A673 (cell line): ENCODE results near the gene GRPEL2. TPM values are rescaled to one million over a fixed set of nuclear protein-coding genes. Genes with fewer than 3 reads are reported as not detected.

Experiments used
- BruUV-seq: library from RNA; stranded (reverse); fragments of 400-500 nt; replicated peaks from 2 replicates; lab custom pipeline; 2021; lab: Mats Ljungman, UMichigan
- CTCF ChIA-PET: fragments of 300-600 bp; sonication (Branson Sonifier 250); formaldehyde crosslinking; loops from one replicate; lab custom pipeline; 2022; ENCODE audit warnings: antibody characterized with exemption; lab: Charles Lee
- POLR2A ChIA-PET: fragments of 300-600 bp; sonication (Branson Sonifier 250); formaldehyde crosslinking; loops from one replicate; lab custom pipeline; 2022; ENCODE audit warnings: antibody characterized with exemption; ENCODE audit not compliant: low non-redundant PET; lab: Charles Lee
- DNase-seq: peaks from one replicate; pipeline ENCODE4 v3.0.0-alpha.2; 2015; ENCODE audit warnings: low spot score
- H3K27ac ChIP-seq: fragments of 200-600 bp; sonication (generic); 2 replicates; pipeline ENCODE4 v1.5.1; 2016; ENCODE audit warnings: mixed run types, low read depth, mild to moderate bottlenecking, mixed read lengths, antibody characterized with exemption, low read length; ENCODE audit not compliant: poor library complexity, severe bottlenecking
- H3K27me3 ChIP-seq: fragments of 200-600 bp; sonication (generic); replicated peaks from 2 replicates; pipeline ENCODE4 v1.6.1; 2017; ENCODE audit warnings: mixed run types, low read depth, mild to moderate bottlenecking, mixed read lengths, antibody characterized with exemption, low read length; ENCODE audit not compliant: insufficient read depth, poor library complexity
- H3K36me3 ChIP-seq: fragments of 200-600 bp; sonication (generic); 2 replicates; pipeline ENCODE4 v1.6.1; 2016; ENCODE audit warnings: mixed run types, mild to moderate bottlenecking, mixed read lengths, antibody characterized with exemption, low read length; ENCODE audit not compliant: insufficient read depth, poor library complexity, severe bottlenecking
- H3K4me1 ChIP-seq: fragments of 200-600 bp; sonication (generic); 2 replicates; pipeline ENCODE4 v1.6.1; 2017; ENCODE audit warnings: mixed run types, mild to moderate bottlenecking, mixed read lengths, antibody characterized with exemption, low read length; ENCODE audit not compliant: insufficient read depth, poor library complexity, severe bottlenecking
- H3K4me3 ChIP-seq: fragments of 200-600 bp; sonication (generic); 2 replicates; pipeline ENCODE4 v1.5.1; 2016; ENCODE audit warnings: low read depth, mixed run types, mild to moderate bottlenecking, mixed read lengths, low read length; ENCODE audit not compliant: poor library complexity, severe bottlenecking
- H3K9me3 ChIP-seq: fragments of 200-600 bp; sonication (generic); 2 replicates; pipeline ENCODE4 v1.6.1; 2016; ENCODE audit warnings: mixed run types, low read depth, mild to moderate bottlenecking, mixed read lengths, antibody characterized with exemption, low read length; ENCODE audit not compliant: poor library complexity, severe bottlenecking
- CTCF ChIP-seq: fragments of 300-800, 200-600 bp; sonication (generic); conservative IDR thresholded peaks from 2 replicates; pipeline ENCODE4 v1.5.1; 2017; ENCODE audit warnings: low read depth, mild to moderate bottlenecking, antibody characterized with exemption, low read length, moderate library complexity, mixed read lengths
- EZH2 ChIP-seq: fragments of 200-600 bp; sonication (generic); IDR thresholded peaks from 2 replicates; pipeline ENCODE4 v1.6.1; 2017; ENCODE audit warnings: borderline replicate concordance, low read depth, mild to moderate bottlenecking, mixed read lengths, antibody characterized with exemption, low read length; ENCODE audit not compliant: poor library complexity, severe bottlenecking
- intact Hi-C: fragments of 100-400 bp; cut with micrococcal nuclease; formaldehyde crosslinking; loops from one replicate; pipeline ENCODE4 v1.10.0; 2022; ENCODE audit not compliant: unreplicated experiment
- total RNA-seq: library from RNA; stranded (reverse); gene quantifications from 2 replicates; pipeline ENCODE4 v1.2.3, GENCODE V29; 2021

Gene GRPEL2
- total RNA-seq, 1 experiment from 2014 or later, result 33.2 TPM

GRCh38 chr5:149322518-149322917 is 22.8 kb upstream of the GRPEL2 start:
- Histone ChIP-seq H3K9me3 (no peaks in the 10 kb centered on the region), H3K4me1 (peaks cover 11% of the 10 kb centered on the region), H3K36me3 (no peaks in the 10 kb centered on the region), H3K4me3 (no peak overlapping the region), H3K27ac (no peak overlapping the region), H3K27me3 (no peaks in the 10 kb centered on the region)
- intact Hi-C loops, result no loop called here
- no peak for DNase-seq
- ChIA-PET CTCF (no interaction called here), POLR2A (no interaction called here)
- BruUV-seq, result no TSS peak
- TF ChIP-seq EZH2 (no peak), CTCF (no peak)

- Histone ChIP-seq H3K36me3 (no peaks in the 10 kb centered on the region), H3K9me3 (no peaks in the 10 kb centered on the region), H3K27me3 (no peaks in the 10 kb centered on the region), H3K27ac (no peak overlapping the region), H3K4me1 (peaks cover 11% of the 10 kb centered on the region), H3K4me3 (no peak overlapping the region)
- intact Hi-C loops, result no loop called here
- POLR2A ChIA-PET, result no interaction called here
- CTCF ChIA-PET, result no interaction called here
- no peak for TF ChIP-seq CTCF
- no peak for TF ChIP-seq EZH2
- DNase-seq, result no peak
- no TSS peak for BruUV-seq
Observed at GRCh38 chr5:149323210-149323609, 22.1 kb upstream of the GRPEL2 start.

GRCh38 chr5:149323621-149324205 is 21.6 kb upstream of the GRPEL2 start:
- TF ChIP-seq CTCF, result no peak
- TF ChIP-seq EZH2, result no peak
- H3K27me3 ChIP-seq, result no peaks in the 10 kb centered on the region
- no peak overlapping the region for H3K4me3 ChIP-seq
- H3K36me3 ChIP-seq, result no peaks in the 10 kb centered on the region
- no peaks in the 10 kb centered on the region for H3K9me3 ChIP-seq
- DNase-seq, result no peak
- intact Hi-C loops, result no loop called here
- ChIA-PET CTCF (no interaction called here), POLR2A (no interaction called here)
- peaks cover 11% of the 10 kb centered on the region for H3K4me1 ChIP-seq
- H3K27ac ChIP-seq, result no peak overlapping the region
- no TSS peak for BruUV-seq
